Erythroblast (primary cell): ENCODE data around the gene SAA4.
"Not testable (repeated sequence)": the region's sequence is repeated elsewhere in the genome, so short reads cannot be mapped to it uniquely, and the experiment has no call there.

Source experiments
- DNase-seq, 2 experiments: peaks; one replicate each; lab custom pipeline; 2025; lab: John Stamatoyannopoulos, UW
- GATA1 ChIP-seq: IDR thresholded peaks from 2 replicates; pipeline ENCODE4 v1.6.1; 2011; ENCODE audit warnings: low read depth, mild to moderate bottlenecking, control low read depth, low read length, moderate library complexity
- POLR2A ChIP-seq: IDR thresholded peaks from 2 replicates; pipeline ENCODE4 v1.6.1; 2011; ENCODE audit warnings: mild to moderate bottlenecking, low read length

Gene SAA4

GRCh38 chr11:18261721-18262120 is 25.1 kb upstream of the SAA4 start:
- TF ChIP-seq GATA1 (no peak), POLR2A (no peak)
- no peak for DNase-seq

DNA sequence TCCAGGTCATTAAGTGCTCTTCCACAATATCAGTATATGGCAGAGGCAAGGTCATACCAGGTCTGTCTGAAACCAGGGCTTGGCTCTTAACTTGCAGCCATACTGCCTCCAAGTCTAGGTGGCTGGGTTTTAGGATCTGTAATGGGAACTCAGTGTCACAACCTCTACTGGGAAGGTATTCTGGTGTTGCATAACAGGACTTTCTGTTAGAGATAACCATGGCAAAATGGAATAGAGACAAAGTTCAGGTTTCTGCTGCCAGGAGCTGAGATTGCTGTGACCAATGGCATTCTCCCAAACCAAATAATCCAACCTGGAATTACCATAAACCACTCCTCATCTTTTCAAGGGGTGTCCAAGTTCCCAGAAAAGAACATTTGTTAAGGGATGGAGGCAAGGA is 22.7 kb upstream of the SAA4 start:
- TF ChIP-seq POLR2A = no peak
- no peak for TF ChIP-seq GATA1
- DNase-seq = no peak

DNA sequence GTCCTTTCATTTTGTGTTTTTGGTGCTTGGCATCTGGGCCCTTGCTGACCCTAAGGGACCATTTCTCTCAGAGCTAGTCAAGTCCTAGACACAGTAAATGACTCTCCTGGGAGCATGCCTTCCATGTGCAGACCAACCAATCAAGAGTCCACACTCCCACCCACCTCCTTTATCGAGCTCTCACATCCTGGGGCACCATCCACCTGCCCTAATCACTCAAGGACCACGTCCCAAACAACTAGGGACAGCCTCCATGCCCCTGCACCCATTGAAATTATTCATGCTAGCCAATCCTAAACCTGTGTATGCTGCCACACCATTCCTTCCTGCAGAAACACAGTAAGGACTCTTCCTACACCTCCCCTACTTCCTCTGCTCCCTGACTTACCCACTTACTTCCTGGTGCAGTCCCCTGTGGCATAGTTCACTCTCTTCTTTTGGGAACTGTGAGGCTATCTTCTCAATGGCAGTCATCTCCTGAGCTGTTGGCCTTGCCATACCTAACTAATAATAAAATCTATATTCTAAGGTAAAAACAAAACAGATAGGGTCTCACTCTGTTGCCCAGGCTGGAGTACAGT is 18.3 kb upstream of the SAA4 start:
- TF ChIP-seq GATA1 = no peak
- TF ChIP-seq POLR2A = no peak
- DNase-seq = no peak

DNA sequence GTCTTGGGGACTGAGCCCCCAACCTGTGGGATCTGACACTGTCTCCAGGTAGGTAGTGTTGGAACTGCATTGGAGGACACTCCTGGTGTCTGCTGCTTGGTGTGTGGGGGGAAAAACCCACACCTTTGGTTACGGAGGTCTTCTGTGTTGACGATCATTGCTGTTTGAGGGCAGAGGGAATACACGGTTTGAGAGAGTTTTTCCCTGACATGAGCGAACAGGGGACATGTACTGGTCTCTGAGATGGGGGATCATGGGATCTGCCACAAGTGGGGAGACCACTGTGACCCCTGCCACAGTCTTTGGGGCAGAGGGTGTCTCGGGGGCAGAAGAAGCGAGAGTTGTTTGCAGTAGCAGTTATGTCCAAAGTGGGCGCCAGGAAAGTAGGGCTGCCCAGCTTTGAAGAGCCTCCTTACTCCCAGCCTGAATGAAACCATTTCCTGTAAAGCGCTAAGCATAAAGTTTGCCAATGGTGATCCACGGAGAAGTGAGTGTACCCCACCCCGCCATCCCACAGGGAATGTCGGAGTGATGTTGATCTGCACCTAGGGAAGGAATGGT is 17.3 kb upstream of the SAA4 start:
- TF ChIP-seq GATA1 (no peak), POLR2A (no peak)
- DNase-seq = no peak

DNA sequence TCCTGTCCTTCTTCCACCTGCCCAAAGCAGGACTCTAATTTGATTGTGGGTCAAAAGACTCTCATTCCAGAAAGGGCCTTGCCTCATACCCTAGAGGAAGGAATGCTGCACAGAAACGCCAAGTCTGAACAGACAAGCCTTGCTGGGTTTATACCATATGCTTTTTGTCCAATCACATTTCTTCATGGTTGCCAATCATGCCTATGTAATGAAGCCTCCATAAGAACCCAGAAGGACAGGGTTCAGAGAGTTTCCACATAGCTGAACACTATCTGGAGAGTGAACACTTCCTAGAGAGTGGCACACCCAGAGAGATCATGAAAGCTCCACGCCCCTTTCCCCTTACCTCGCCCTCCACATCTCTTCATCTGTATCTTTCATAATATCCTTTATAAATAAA is 16.6 kb upstream of the SAA4 start:
- TF ChIP-seq GATA1 = no peak
- TF ChIP-seq POLR2A = no peak
- DNase-seq = no peak

DNA sequence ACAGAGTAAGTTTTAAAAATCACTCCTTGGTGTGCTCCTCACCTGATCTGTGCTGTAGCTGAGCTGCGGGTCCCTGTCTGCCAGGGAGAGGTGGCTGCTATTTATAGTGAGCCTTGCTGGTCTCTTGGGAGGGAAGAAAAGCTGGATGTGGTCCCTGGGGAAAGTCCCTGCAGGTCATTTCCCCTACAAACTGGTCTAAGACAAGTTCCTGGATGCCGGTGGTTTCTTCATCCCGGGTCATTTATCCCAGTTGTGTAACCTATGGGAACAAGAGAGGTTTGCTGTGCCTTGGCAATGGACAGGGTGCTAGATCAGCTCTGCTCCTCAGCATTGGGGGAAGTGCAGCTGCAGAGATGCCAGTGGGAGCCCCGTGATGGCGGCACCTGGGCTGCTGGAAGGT is 12.0 kb upstream of the SAA4 start, which contains the start of gene SAA2:
Gene SAA2 (minus strand): TSS at position 108 of the 400 bp plus-strand sequence. CDS start 657 bp downstream, outside the sequence.
- no peak for DNase-seq
- TF ChIP-seq POLR2A (no peak), GATA1 (no peak)

DNA sequence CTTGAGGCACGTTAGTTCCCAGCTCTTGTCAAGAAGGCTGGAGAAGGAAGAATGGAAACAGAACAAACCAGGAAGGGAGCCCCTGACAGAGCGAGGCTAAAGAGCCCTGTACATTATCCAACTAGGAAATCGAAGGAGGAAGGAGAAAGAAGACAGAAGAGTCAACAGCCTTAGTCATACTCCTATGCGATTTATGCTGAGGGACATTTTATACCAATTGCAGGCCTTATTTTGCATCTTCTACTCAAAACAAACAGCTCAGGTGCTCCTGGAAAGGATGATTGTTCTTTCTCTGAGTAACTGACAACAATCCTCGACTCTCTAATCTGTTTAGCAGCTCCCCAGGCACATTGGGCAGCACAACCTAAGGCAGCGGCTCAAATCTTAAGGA is 10.6 kb upstream of the SAA4 start:
- DNase-seq = not testable (repeated sequence)

DNA sequence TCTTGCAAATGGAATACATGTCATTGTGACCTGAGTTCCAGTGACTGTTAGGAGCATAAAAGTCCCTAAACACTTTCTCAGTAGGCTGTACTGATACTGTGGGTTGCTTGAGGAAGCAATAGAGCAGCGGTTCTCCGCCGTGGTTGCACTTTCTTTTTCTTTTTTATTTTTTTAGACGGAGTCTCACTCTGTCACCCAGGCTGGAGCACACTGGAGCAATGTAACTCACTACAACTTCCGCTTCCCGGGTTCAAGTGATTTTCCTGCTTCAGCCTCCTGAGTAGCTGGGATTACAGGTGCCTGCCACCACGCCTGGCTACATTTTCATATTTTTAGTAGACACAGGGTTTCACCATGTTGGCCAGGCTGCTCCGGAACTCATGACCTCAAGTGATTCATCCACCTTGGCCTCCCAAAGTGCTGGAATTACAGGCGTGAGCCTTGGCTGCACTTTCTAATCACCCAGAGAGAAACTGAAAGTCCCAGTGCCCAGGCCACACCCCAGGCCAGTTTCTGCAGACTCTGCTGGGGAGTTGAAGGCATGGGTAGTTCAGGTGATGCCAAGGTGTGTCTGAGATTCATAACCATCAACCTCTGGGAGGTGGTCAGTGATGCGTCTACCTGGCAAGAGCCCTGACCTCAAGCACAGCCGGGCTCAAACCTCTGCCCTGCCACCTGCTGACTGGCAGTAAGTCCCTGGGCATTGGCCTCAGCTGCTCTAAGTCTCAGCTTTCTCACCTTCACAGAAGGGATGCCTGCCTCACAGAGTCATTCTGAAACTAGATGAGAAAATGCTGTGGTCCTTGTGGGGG is 10.0 kb upstream of the SAA4 start:
- not testable (repeated sequence) for DNase-seq

- TF ChIP-seq POLR2A = no peak
- no peak for TF ChIP-seq GATA1
- no peak for DNase-seq
Observed at GRCh38 chr11:18245396-18245795, 8.8 kb upstream of the SAA4 start.

- no peak for TF ChIP-seq POLR2A
- TF ChIP-seq GATA1 = no peak
- DNase-seq = peak; percentile 74 to 85
Observed at GRCh38 chr11:18243783-18244362, 7.3 kb upstream of the SAA4 start.

DNA sequence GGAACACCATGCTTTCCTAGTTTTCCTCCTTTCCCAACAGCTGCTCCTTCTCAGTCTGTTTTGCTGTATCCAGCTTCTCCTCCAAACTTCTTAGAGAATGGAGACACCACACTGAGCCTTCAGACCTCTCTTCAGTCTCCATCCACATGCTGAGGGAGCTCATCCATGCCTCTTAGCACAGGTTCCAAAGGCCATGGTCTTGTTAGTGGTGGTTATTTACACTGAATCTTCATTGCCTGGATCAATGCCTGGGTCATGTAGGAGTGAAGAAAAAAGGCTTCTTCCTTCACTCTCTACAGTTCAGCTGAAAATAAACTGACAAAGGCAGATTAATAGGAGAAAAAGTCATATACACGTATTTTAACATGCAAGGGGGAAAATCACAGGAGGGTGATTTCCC is 3.1 kb upstream of the SAA4 start:
- TF ChIP-seq POLR2A = no peak
- no peak for TF ChIP-seq GATA1
- no peak for DNase-seq

GRCh38 chr11:18235394-18236334 is 938 bp downstream of the SAA4 start:
- no peak for TF ChIP-seq GATA1
- TF ChIP-seq POLR2A = no peak
- no peak for DNase-seq

DNA sequence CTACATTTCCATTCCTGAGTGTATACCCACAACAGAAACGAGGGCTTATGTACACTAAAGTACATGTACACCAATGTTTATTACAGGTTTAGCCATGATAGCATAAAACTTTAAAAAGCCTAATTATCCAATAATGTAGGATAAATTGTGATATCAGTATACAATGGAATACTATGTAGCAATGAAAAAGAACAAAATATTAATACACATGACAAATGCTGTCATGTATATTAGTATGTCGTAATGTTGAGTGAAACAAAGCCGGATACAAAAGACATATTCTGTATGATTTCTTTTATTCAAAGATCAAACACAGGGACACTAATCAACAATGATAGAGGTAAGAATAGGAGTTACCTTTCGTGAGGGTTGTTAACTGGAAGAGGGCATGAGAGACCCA is 2.7 kb downstream of the SAA4 start:
- DNase-seq = no peak
- TF ChIP-seq GATA1 (no peak), POLR2A (no peak)
